ENCODE measurements around the gene OSBPL5. TPM values are rescaled to one million over a fixed set of nuclear protein-coding genes. Genes with fewer than 3 reads are reported as not detected.
"Not testable (repeated sequence)": the region's sequence is repeated elsewhere in the genome, so short reads cannot be mapped to it uniquely, and the experiment has no call there.

Gene OSBPL5
- polyA plus RNA-seq, 3 donors = 19.9 to 25.6 (median 25.1) TPM

DNA sequence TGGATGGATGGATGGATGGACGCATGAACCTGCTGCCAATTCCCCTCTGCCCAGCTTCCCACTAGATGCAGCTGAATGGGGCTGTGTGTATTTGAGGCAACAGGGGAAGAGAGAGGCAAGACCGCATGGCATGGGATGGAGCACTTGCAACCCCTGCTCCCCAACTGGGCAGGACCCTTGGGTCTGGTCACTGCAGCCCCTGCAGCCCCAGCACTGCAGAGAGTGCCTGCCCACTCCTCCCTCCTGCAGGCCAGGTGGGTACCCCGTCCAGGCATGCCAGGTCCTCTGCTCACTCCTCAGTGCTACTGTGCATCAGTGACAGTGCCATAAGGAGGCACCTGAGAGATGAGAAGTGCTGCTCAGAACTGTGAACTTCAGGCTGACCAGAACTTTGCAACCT, 40.3 kb downstream of the OSBPL5 start:
- no peak for DNase-seq

GRCh38 chr11:3123761-3124733, 41.1 kb downstream of the OSBPL5 start:
- no peak for DNase-seq

- no peak for DNase-seq
Observed at GRCh38 chr11:3123305-3123704, 41.8 kb downstream of the OSBPL5 start.

- DNase-seq = no peak
Observed at GRCh38 chr11:3122775-3123201, 42.3 kb downstream of the OSBPL5 start.

DNA sequence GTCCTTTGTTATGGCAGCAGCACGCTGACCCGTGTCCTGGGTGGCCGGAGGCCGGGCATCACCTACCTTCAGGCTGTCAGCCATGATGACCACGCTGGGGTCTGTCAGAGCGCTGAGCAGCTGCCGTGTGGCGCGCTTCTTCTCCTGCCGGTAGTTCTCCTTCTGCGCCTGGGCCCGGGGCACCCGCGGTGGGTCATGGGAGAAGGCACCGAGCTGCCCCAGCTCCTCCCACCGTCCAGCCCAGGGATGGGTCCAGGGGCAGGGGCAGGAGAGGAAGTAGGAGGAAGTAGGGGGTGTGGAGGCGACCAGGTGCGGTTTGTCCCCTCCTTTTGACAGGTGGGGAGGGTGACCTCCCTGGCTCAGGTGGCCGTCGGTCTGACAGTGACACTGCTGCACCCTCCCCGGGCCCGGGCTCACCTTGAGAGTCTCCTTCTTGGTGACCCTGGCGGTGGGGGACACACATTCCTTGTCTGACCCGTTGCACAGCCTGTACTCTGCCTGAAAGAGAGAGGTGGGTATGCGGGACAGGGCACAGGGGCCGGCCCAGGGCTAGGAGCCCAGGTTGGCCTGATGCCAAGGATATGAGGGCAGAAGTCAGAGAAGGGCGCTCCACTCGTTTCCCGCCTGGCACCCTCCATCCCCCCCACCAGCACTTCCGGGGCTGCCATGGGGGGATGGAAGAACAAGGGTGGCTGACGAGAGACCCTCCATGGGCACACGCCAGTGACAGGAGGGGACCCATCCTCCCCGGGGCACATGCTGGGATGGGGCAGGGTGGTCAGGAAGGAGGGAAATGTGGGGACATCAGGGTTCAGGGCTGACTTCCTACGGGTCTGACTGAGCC, 43.0 kb downstream of the OSBPL5 start:
- no peak for DNase-seq

DNA sequence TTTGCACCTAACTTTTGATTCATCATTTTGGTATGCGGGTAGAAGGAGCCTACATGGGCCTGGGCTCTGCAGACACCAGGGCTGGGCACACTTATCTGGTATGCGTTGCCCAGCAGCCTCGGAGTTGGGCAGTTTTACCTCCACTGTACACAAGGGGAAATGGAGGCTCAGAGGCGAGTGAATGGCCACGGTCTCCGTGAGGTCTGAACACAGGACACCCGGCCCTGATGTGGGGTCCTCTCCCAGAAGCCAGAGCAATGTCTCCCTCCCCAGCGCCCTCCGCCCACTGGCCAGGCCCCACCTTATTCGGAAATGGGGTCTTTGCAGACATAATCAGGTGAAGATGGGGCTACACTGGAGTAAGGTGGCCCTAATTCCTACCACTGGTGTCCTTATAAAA, 43.7 kb downstream of the OSBPL5 start:
- DNase-seq = no peak

DNA sequence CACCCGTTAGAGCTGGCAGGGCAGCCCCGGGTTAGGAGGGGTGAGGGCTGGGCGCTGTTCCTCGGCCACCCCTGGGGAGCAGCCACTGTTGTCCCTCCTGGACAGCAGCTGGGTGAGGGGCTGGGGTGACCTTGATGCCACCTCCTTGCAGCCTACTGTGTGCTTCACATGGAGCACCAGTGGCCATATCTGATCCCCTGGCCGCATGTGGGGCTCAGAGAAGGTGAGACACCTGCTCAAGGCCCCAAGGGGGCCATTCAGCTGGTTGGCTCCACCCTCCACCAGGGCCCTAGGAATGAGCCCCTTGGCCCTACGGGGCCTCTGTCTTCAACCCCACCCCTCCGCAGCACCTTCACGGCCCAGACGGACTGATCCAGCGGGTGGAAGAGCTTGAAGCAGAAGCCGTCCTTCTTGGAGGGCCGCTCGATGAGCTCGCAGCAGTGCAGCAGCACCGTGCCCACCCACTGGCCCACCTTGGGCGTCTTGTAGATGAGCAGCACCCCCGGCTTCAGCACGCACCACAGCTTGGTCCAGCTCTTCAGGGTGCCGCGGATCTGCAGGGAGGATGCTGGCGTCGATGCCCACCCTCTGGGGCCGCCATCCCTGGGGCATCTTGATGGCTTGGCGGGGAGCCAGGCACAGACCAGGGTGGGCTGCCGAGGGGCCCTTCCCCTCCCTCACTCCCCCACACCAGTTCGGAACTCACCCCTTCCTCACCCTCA, 44.9 kb downstream of the OSBPL5 start:
- DNase-seq = no peak

DNA sequence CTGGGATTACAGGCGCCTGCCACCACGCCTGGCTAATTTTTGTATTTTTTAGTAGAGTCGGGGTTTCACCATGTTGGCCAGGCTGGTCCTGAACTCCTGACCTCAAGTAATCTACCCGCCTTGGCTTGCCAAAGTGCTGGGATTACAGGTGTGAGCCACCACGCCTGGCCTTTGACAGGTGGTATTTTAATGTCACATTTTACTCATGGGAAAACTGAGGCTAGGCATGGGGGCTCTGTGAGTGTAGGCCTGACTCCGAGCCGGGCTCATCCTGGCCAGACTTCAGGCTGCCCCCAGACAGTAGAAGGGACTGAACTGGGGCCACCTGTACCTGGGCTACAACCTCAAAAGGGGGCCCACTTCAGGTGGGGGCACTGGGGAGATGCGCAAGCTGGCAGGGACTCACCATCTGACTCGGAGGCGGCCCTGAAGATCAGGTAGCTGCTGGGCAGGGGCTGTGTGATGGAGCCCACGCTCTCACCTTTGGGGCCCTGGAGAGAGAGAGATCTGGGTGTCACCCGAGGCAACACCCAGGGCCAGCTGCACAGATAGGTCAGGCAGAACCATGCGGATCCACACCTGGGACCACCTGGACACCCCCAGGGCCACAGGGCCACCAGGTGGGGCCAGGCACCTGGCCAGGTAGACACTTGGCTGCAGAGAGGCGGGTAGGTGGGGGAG, 45.8 kb downstream of the OSBPL5 start:
- DNase-seq = no peak

- DNase-seq = no peak
Observed at GRCh38 chr11:3115321-3115720, 49.8 kb downstream of the OSBPL5 start.

- not testable (repeated sequence) for DNase-seq
Observed at GRCh38 chr11:3113661-3114060, 51.4 kb downstream of the OSBPL5 start.

- DNase-seq = no peak
Observed at GRCh38 chr11:3111919-3112690, 53.0 kb downstream of the OSBPL5 start.

- DNase-seq = no peak
Observed at GRCh38 chr11:3111466-3111865, 53.6 kb downstream of the OSBPL5 start.

GRCh38 chr11:3109921-3110706, 55.0 kb downstream of the OSBPL5 start:
- no peak for DNase-seq

DNA sequence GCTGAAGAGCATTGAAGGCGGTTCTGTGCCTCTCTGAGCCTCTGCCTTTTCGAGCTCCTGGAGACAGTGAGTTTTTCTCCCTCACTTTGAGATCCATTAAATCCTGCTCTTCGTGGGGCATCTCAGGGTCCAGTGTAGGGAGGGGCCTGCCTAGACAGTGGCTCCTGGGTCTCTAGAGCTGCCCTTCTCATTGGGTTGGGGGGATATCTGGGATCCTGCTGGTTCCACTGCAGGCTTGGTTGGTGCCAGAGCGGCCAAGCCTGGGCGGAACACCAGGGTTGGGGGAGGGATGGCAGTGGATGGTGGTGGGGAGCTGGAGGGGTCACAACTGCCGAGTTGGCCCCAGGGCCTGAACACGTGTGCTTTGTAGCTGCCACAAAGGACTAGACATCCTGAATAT, 55.7 kb downstream of the OSBPL5 start:
- no peak for DNase-seq

GRCh38 chr11:3108183-3108721, 56.9 kb downstream of the OSBPL5 start:
- DNase-seq = no peak

DNA sequence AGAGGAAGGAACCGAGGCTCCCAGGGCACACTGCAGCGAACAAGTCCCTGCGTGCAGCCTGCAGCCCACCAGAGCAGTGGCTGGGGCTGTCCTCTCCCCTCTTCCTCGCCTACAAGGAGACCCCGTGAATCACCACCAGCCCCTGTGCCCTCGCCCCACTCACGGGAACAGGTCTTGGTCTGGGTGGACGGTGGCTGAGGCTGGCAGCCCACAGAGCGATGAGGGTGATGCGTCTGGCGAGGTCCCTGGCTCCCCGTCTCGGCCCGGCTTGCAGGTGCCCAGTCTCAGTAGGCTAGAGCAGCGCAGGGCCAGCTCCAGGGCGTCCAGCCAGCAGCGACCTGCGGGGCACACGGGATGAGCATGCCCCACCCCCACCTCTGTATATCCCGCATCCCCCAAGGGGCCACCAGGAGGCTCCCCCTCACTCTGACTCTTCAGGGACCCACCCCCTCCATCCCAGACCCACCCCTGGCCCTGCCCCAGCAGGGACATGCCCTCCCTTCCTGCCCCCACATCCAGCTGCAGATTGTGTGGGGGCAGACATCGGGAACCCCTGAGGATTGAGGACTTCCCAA, 57.4 kb downstream of the OSBPL5 start:
- no peak for DNase-seq

DNA sequence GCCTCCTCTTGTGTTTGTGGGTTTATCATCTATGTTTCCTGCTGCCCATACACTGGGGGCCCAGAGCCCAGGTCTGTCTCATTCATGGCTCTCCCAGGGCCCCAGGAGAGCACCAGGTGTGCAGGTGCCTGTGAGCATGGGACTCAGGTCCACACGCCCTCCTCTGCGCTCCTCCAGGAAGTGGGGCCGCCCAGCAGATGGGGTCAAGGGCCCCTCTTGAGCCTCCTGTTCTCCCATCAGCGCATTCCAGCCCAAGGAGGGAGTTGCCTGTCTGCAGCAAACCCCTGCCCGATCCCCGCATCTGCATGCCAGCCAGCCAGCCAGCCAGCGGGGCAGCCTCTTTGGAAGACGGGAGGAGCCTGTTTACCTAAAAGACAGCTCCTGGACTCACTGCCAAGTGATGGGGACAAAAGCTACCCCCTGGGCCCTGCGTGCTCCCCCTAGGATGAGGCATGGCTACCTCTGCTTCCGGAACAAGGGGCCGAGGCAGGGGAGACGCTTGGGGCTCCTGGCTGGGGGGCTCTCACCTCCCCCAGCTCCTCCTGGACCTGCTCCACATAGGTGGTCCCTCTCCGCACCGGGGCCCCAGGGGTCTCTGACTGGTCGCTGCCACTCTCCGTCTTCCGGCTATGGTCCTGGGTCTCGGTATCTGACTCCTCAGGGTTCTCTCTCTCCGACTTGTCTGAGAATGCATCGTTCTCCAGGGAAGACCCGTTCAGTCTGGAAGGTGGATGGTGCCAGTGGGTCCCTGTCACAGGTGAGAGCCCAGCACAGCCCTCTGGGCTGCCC, 58.2 kb downstream of the OSBPL5 start:
- DNase-seq = no peak
